IMR-90 (cell line): ENCODE data around the gene RAMP3. TPM values are rescaled to one million over a fixed set of nuclear protein-coding genes. Genes with fewer than 3 reads are reported as not detected.

ENCODE experiments used
- ATAC-seq: fragments of 200-7000 bp; cut with Tn5 transposase; 2 replicates; pipeline ENCODE4 v1.9.1; 2020; ENCODE audit warnings: low read depth, mild to moderate bottlenecking, moderate library complexity
- BruUV-seq: library from RNA; stranded (reverse); fragments of 400-500 nt; replicated peaks from 2 replicates; lab custom pipeline; 2021; lab: Mats Ljungman, UMichigan
- CTCF ChIA-PET: fragments of 300-600 bp; formaldehyde crosslinking; extraction: SDS; loops from one replicate; lab custom pipeline; 2021; ENCODE audit warnings: antibody characterized with exemption; lab: Yijun Ruan, JAX
- POLR2A ChIA-PET: fragments of 300-600 bp; sonication (Branson Sonifier 250); formaldehyde crosslinking; loops from one replicate; lab custom pipeline; 2022; ENCODE audit warnings: antibody characterized with exemption; ENCODE audit not compliant: unreplicated experiment; lab: Charles Lee
- DNase-seq: peaks from one replicate; pipeline ENCODE4 v3.0.0; 2013
- H2AFZ ChIP-seq: replicated peaks from 2 replicates; pipeline ENCODE3; 2013; ENCODE audit warnings: low read length, mild to moderate bottlenecking; ENCODE audit not compliant: poor library complexity
- H2AK5ac ChIP-seq: 2 replicates; pipeline ENCODE4 v1.6.1; 2013; ENCODE audit warnings: low read depth, low read length, inconsistent platforms
- H2AK9ac ChIP-seq: replicated peaks from 2 replicates; pipeline ENCODE3; 2013; ENCODE audit warnings: mild to moderate bottlenecking, low read depth, low read length, moderate library complexity; ENCODE audit not compliant: poor library complexity
- H2BK120ac ChIP-seq: 2 replicates; pipeline ENCODE4 v1.6.1; 2013; ENCODE audit warnings: low read depth, low read length, inconsistent platforms
- H2BK15ac ChIP-seq: 3 replicates; pipeline ENCODE4 v1.6.1; 2013; ENCODE audit warnings: low read depth, low read length, inconsistent platforms
- H2BK20ac ChIP-seq: 2 replicates; pipeline ENCODE4 v1.6.1; 2013; ENCODE audit warnings: low read depth, mild to moderate bottlenecking, inconsistent platforms, low read length, moderate library complexity
- H2BK5ac ChIP-seq: 2 replicates; pipeline ENCODE4 v1.6.1; 2013; ENCODE audit warnings: mild to moderate bottlenecking, low read depth, low read length, inconsistent platforms; ENCODE audit not compliant: poor library complexity, severe bottlenecking
- H3K14ac ChIP-seq: replicated peaks from 2 replicates; pipeline ENCODE4 v1.6.1; 2013; ENCODE audit warnings: low read depth, low read length, inconsistent platforms
- H3K18ac ChIP-seq: 2 replicates; pipeline ENCODE4 v1.6.1; 2013; ENCODE audit warnings: low read depth, low read length, control low read depth
- H3K23ac ChIP-seq: 2 replicates; pipeline ENCODE4 v1.6.1; 2013; ENCODE audit warnings: low read depth, low read length, inconsistent platforms
- H3K27ac ChIP-seq: 2 replicates; pipeline ENCODE4 v1.5.1; 2013; ENCODE audit warnings: mild to moderate bottlenecking, control low read depth, low read length; ENCODE audit not compliant: insufficient read depth
- H3K27me3 ChIP-seq: 2 replicates; pipeline ENCODE4 v1.6.1; 2013; ENCODE audit warnings: low read length; ENCODE audit not compliant: control insufficient read depth, insufficient read depth
- H3K36me3 ChIP-seq: 2 replicates; pipeline ENCODE4 v1.6.1; 2013; ENCODE audit warnings: low read length, mixed read lengths; ENCODE audit not compliant: control insufficient read depth, insufficient read depth
- H3K4ac ChIP-seq: 2 replicates; pipeline ENCODE4 v1.6.1; 2013; ENCODE audit warnings: low read depth, low read length, inconsistent platforms
- H3K4me1 ChIP-seq: 2 replicates; pipeline ENCODE4 v1.6.1; 2013; ENCODE audit warnings: low read length, mixed read lengths; ENCODE audit not compliant: control insufficient read depth, insufficient read depth
- H3K4me2 ChIP-seq: 2 replicates; pipeline ENCODE4 v1.6.1; 2013; ENCODE audit warnings: low read depth, mild to moderate bottlenecking, control low read depth, low read length, moderate library complexity
- H3K4me3 ChIP-seq: 2 replicates; pipeline ENCODE4 v1.5.1; 2013; ENCODE audit warnings: low read depth, mild to moderate bottlenecking, control low read depth, low read length, moderate library complexity; ENCODE audit not compliant: insufficient read depth
- H3K56ac ChIP-seq: 2 replicates; pipeline ENCODE4 v1.6.1; 2013; ENCODE audit warnings: low read length, inconsistent platforms; ENCODE audit not compliant: insufficient read depth; ENCODE audit errors: extremely low read depth
- H3K79me1 ChIP-seq, 2 experiments: 2 replicates each; pipeline ENCODE4 v1.6.1; 2013; ENCODE audit warnings: low read length in 2 of 2, inconsistent platforms in 1 of 2, low read depth in 1 of 2
- H3K9ac ChIP-seq: 2 replicates; pipeline ENCODE4 v1.6.1; 2013; ENCODE audit warnings: low read depth, low read length, control low read depth
- H3K9me1 ChIP-seq: 2 replicates; pipeline ENCODE4 v1.6.1; 2013; ENCODE audit warnings: low read length, inconsistent platforms; ENCODE audit not compliant: insufficient read depth
- H3K9me3 ChIP-seq: 2 replicates; pipeline ENCODE4 v1.6.1; 2013; ENCODE audit warnings: low read length; ENCODE audit not compliant: control insufficient read depth, insufficient read depth
- H4K20me1 ChIP-seq: 2 replicates; pipeline ENCODE4 v1.6.1; 2013; ENCODE audit warnings: low read length, inconsistent platforms; ENCODE audit not compliant: insufficient read depth
- H4K5ac ChIP-seq: 2 replicates; pipeline ENCODE4 v1.6.1; 2013; ENCODE audit warnings: mild to moderate bottlenecking, low read depth, low read length, control low read depth
- H4K8ac ChIP-seq, 2 experiments: 2 replicates each; pipeline ENCODE4 v1.6.1; 2013; ENCODE audit warnings: low read depth in 2 of 2, low read length in 2 of 2, control low read depth in 1 of 2, inconsistent platforms in 1 of 2
- H4K91ac ChIP-seq: 2 replicates; pipeline ENCODE4 v1.6.1; 2013; ENCODE audit warnings: low read depth, low read length, inconsistent platforms; ENCODE audit not compliant: insufficient read depth
- BHLHE40 ChIP-seq: fragments of 150-350 bp; IDR thresholded peaks from 2 replicates; pipeline ENCODE4 v1.6.1; 2016; ENCODE audit warnings: mild to moderate bottlenecking, low read depth, low read length
- CEBPB ChIP-seq: IDR thresholded peaks from 2 replicates; pipeline ENCODE4 v1.6.1; 2012; ENCODE audit warnings: low read depth, low read length, improper control_type of control experiment
- CHD1 ChIP-seq: IDR thresholded peaks from 2 replicates; pipeline ENCODE4 v1.6.1; 2012; ENCODE audit warnings: low read depth, low read length, improper control_type of control experiment
- ELK1 ChIP-seq: fragments of 150-350 bp; IDR thresholded peaks from 2 replicates; pipeline ENCODE4 v1.6.1; 2016; ENCODE audit warnings: low read depth, mild to moderate bottlenecking, low read length, moderate library complexity, borderline replicate concordance
- FOS ChIP-seq: fragments of 150-350 bp; IDR thresholded peaks from 2 replicates; pipeline ENCODE4 v1.6.1; 2016; ENCODE audit warnings: low read depth, low read length
- MAZ ChIP-seq: IDR thresholded peaks from 2 replicates; pipeline ENCODE4 v1.6.1; 2012; ENCODE audit warnings: low read depth, mild to moderate bottlenecking, low read length, improper control_type of control experiment, moderate library complexity, borderline replicate concordance
- MXI1 ChIP-seq: IDR thresholded peaks from 2 replicates; pipeline ENCODE4 v1.6.1; 2012; ENCODE audit warnings: low read depth, mild to moderate bottlenecking, low read length, moderate library complexity, borderline replicate concordance
- NFE2L2 ChIP-seq: fragments of 150-350 bp; IDR thresholded peaks from 2 replicates; pipeline ENCODE4 v1.6.1; 2016; ENCODE audit warnings: low read depth, mild to moderate bottlenecking, low read length
- POLR2A ChIP-seq: IDR thresholded peaks from 2 replicates; pipeline ENCODE4 v1.6.1; 2012; ENCODE audit warnings: mild to moderate bottlenecking, low read depth, low read length
- RAD21 ChIP-seq: IDR thresholded peaks from 2 replicates; pipeline ENCODE4 v1.6.1; 2012; ENCODE audit warnings: low read length, improper control_type of control experiment
- RCOR1 ChIP-seq: IDR thresholded peaks from 2 replicates; pipeline ENCODE4 v1.6.1; 2012; ENCODE audit warnings: mild to moderate bottlenecking, low read length, improper control_type of control experiment; ENCODE audit not compliant: insufficient replicate concordance
- RFX5 ChIP-seq: IDR thresholded peaks from 2 replicates; pipeline ENCODE4 v1.8.0; 2012; ENCODE audit warnings: low read depth, mild to moderate bottlenecking, low read length, moderate library complexity
- SMC3 ChIP-seq: fragments of 150-350 bp; IDR thresholded peaks from 2 replicates; pipeline ENCODE4 v1.6.1; 2016; ENCODE audit warnings: low read depth, mild to moderate bottlenecking, antibody characterized with exemption, low read length, moderate library complexity
- USF2 ChIP-seq: fragments of 150-350 bp; IDR thresholded peaks from 2 replicates; pipeline ENCODE4 v1.6.1; 2017; ENCODE audit warnings: mild to moderate bottlenecking, antibody characterized with exemption, low read length, low read depth
- WGBS, 2 experiments: methylation state at CpG; one replicate each; pipeline versions ENCODE4 v1.1.5 to v1.1.7; 2013; ENCODE audit warnings: missing lambda C conversion rate in 2 of 2; ENCODE audit not compliant: insufficient read length in 1 of 2; ENCODE audit errors: extremely low coverage in 2 of 2; 5-methylcytosine and 5-hydroxymethylcytosine counted together
- dilution Hi-C: fragments of 300-500 bp; cut with HindIII; formaldehyde crosslinking; loops from one replicate; pipeline ENCODE4 v1.14.3; 2018; ENCODE audit warnings: low sequenced_read_pairs; ENCODE audit not compliant: unreplicated experiment
- in situ Hi-C: fragments of 300-500 bp; cut with MboI; formaldehyde crosslinking; loops from 3 replicates; pipeline ENCODE4 v1.14.3; 2019; ENCODE audit warnings: low sequenced_read_pairs, inconsistent platforms, mixed read lengths
- intact Hi-C: fragments of 100-400 bp; cut with micrococcal nuclease; formaldehyde crosslinking; loops from 2 replicates; pipeline ENCODE4 v1.10.0; 2022
- polyA plus RNA-seq, 3 experiments: library from polyadenylated mRNA; depleted of rRNA; stranded (reverse); fragments of >200 nt; gene quantifications; 2 replicates each; pipeline ENCODE4 v1.2.3, GENCODE V29; 2012; ENCODE audit warnings: low replicate concordance in 1 of 3
- total RNA-seq: library from RNA; depleted of rRNA; stranded (reverse); fragments of >200 nt; gene quantifications from 2 replicates; pipeline ENCODE4 v1.2.3, GENCODE V29; 2012
- TF ChIP-seq, protein P1 (sequence below): conservative IDR thresholded peaks from 2 replicates; pipeline ENCODE4 v1.5.1; 2012; ENCODE audit warnings: mild to moderate bottlenecking, low read depth, low read length, improper control_type of control experiment

RAMP3 gene
- total and polyA plus RNA-seq, 2 of the 4 experiments (the other 2 are of a cell fraction), result not detected

DNA sequence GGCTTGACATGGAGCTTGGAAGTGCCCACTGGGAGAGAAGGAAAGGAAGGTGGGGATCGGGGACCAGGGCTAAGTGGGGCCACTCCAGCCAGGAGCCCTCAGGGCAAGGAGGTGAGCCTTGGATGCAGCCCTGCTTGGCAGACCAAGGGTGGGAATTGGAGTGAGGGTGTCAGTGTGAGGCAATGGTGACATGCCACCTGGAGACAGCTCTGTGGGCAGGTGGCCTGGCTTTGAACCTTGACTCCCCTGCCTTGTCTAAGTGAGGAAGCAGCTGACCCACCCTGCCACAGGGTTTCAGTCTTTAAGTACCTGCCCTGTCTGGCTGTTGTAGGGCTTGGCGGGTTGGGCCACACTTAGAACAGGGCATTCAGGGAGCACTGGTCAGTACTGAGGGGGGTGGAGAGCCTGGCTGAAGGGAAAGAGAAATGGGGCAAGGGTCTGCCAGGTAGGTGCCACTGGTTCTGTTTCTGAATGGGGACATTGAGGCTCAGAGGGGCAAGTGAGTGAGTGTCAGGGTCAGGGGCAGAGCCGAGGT is 4.8 kb downstream of the RAMP3 start:
- POLR2A ChIA-PET, result no interaction called here
- no peak overlapping the region for H3K27ac ChIP-seq
- TF ChIP-seq FOS, result no peak
- TF ChIP-seq, protein P1, sequence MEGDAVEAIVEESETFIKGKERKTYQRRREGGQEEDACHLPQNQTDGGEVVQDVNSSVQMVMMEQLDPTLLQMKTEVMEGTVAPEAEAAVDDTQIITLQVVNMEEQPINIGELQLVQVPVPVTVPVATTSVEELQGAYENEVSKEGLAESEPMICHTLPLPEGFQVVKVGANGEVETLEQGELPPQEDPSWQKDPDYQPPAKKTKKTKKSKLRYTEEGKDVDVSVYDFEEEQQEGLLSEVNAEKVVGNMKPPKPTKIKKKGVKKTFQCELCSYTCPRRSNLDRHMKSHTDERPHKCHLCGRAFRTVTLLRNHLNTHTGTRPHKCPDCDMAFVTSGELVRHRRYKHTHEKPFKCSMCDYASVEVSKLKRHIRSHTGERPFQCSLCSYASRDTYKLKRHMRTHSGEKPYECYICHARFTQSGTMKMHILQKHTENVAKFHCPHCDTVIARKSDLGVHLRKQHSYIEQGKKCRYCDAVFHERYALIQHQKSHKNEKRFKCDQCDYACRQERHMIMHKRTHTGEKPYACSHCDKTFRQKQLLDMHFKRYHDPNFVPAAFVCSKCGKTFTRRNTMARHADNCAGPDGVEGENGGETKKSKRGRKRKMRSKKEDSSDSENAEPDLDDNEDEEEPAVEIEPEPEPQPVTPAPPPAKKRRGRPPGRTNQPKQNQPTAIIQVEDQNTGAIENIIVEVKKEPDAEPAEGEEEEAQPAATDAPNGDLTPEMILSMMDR, result no peak
- no peak for TF ChIP-seq NFE2L2
- TF ChIP-seq SMC3, result no peak
- no peak for TF ChIP-seq MAZ
- no peak for TF ChIP-seq RAD21
- no peak for TF ChIP-seq BHLHE40
- no peak for TF ChIP-seq CEBPB
- no peak for TF ChIP-seq ELK1
- TF ChIP-seq CHD1, result no peak
- TF ChIP-seq RCOR1, result no peak
- no peak for TF ChIP-seq RFX5
- TF ChIP-seq USF2, result no peak
- no peak for TF ChIP-seq MXI1
- no peak for TF ChIP-seq POLR2A
- H3K4me1 ChIP-seq, result no peaks in the 10 kb centered on the region
- intact Hi-C loops, result no loop called here
- DNase-seq, result no peak
- no peak overlapping the region for H3K18ac ChIP-seq
- no peak for ATAC-seq
- no peak overlapping the region for H4K5ac ChIP-seq
- H3K56ac ChIP-seq, result no peak overlapping the region
- CTCF ChIA-PET, result no interaction called here
- no peak overlapping the region for H3K14ac ChIP-seq
- no peaks in the 10 kb centered on the region for H3K9me1 ChIP-seq
- in situ Hi-C loops, result no loop called here
- dilution Hi-C loops, result no loop called here
- H3K23ac ChIP-seq, result no peak overlapping the region
- no peak overlapping the region for H2AFZ ChIP-seq
- no peaks in the 10 kb centered on the region for H4K20me1 ChIP-seq
- no peak overlapping the region for H3K9ac ChIP-seq
- H2AK5ac ChIP-seq, result no peak overlapping the region
- H3K79me1 ChIP-seq, result no peaks in the 10 kb centered on the region
- H3K36me3 ChIP-seq, result no peaks in the 10 kb centered on the region
- no peak overlapping the region for H4K91ac ChIP-seq
- no peak overlapping the region for H2BK15ac ChIP-seq
- no CpG with 5 or more reads among the region's 3 CpGs for WGBS, 2 experiments
- no peak overlapping the region for H2BK20ac ChIP-seq
- peaks cover 36% of the 10 kb centered on the region for H3K27me3 ChIP-seq
- H2AK9ac ChIP-seq, result no peak overlapping the region
- no TSS peak for BruUV-seq
- H3K4me3 ChIP-seq, result no peak overlapping the region
- H2BK5ac ChIP-seq, result no peak overlapping the region
- no peak overlapping the region for H3K4me2 ChIP-seq
- H2BK120ac ChIP-seq, result no peak overlapping the region
- H4K8ac ChIP-seq, result no peak overlapping the region
- no peak overlapping the region for H3K4ac ChIP-seq
- no peaks in the 10 kb centered on the region for H3K9me3 ChIP-seq
